GM03348 (cell line): ENCODE results near the gene NAT16.

ENCODE experiments used
- DNase-seq: peaks from one replicate; pipeline ENCODE4 v3.0.0; 2012; ENCODE audit warnings: low spot score

The NAT16 gene

GRCh38 chr7:101170617-101171441 lies 9.3 kb downstream of the NAT16 start:
- no peak for DNase-seq

- DNase-seq = peak; percentile 86
Observed at GRCh38 chr7:101169838-101170551, 10.1 kb downstream of the NAT16 start.

- DNase-seq = no peak
Observed at GRCh38 chr7:101169110-101169837, 10.8 kb downstream of the NAT16 start.

- DNase-seq = no peak
Observed at GRCh38 chr7:101168412-101169049, 11.6 kb downstream of the NAT16 start.

- no peak for DNase-seq
Observed at GRCh38 chr7:101167645-101168411, 12.3 kb downstream of the NAT16 start.

- DNase-seq = no peak
Observed at GRCh38 chr7:101166909-101167644, 13.0 kb downstream of the NAT16 start.

- no peak for DNase-seq
Observed at GRCh38 chr7:101166648-101166908, 13.5 kb downstream of the NAT16 start.

GRCh38 chr7:101165958-101166647 lies 14.0 kb downstream of the NAT16 start:
- DNase-seq = no peak

- DNase-seq = peak; percentile 98
Observed at GRCh38 chr7:101165075-101165957, 14.8 kb downstream of the NAT16 start, which contains the start of gene VGF. VGF (minus strand) TSS chr7:101165569; CDS start chr7:101164843, 726 bp downstream.

GRCh38 chr7:101164071-101164840 lies 15.8 kb downstream of the NAT16 start:
- peak; percentile 75 for DNase-seq

- no peak for DNase-seq
Observed at GRCh38 chr7:101163279-101164070, 16.6 kb downstream of the NAT16 start.

- DNase-seq = peak; percentile 67
Observed at GRCh38 chr7:101162551-101163278, 17.4 kb downstream of the NAT16 start.

- DNase-seq = no peak
Observed at GRCh38 chr7:101161692-101162471, 18.2 kb downstream of the NAT16 start.

GRCh38 chr7:101160910-101161309 lies 19.2 kb downstream of the NAT16 start:
- DNase-seq = no peak

GRCh38 chr7:101159696-101160674 lies 20.1 kb downstream of the NAT16 start:
- no peak for DNase-seq
